ENCODE measurements around the gene IL18BP. TPM values are rescaled to one million over a fixed set of nuclear protein-coding genes. Genes with fewer than 3 reads are reported as not detected.

Gene IL18BP
- polyA plus RNA-seq, 2 donors: 2.9 to 4.6 TPM

DNA sequence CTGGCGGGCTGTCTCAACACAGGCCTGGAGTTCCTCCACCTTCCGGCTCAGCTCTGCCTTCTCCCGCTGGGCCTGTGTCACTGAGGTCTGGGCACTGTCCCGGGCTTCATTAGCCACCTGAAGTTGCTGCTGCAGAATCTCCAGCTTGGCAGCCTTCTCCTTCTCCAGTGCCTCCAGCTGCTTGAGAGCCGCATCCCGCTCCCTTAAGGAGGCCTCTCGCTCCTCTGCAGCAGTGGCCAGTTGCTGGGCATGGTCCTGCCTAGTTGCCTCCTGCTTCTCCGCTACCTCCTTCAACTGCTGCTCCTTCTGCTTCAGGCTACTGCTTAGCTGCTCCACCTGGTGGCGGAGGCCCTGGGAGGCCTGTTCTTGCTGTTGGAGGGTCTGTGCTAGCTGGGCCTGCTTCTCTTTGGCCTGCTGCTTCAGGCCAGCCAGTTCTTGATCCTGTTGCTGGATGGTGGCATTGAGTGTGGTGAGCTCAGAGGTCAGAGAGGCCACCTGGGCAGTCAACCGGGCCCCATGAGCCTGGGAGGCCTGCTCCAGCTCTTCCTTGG lies 16.9 kb downstream of the IL18BP start:
- H3K27me3 ChIP-seq (ENCODE audit: control insufficient read depth in 1 of 2, insufficient read depth in 2 of 2, low read length in 2 of 2): no peaks in the 10 kb centered on the region
- WGBS, 2 donors: 78 to 82% methylated on average over 10 of the region's 10 CpGs
- no peak overlapping the region for H3K27ac ChIP-seq (ENCODE audit: low read depth in 2 of 2, low read length in 1 of 2)
- peaks cover 6 to 30% of the 10 kb centered on the region in 2 donors for H3K4me1 ChIP-seq (ENCODE audit: control insufficient read depth in 2 of 2, insufficient read depth in 2 of 2, low read length in 1 of 2)
- no peak overlapping the region for H3K4me3 ChIP-seq (ENCODE audit: low read depth in 1 of 2, low read length in 2 of 2)
- H3K36me3 ChIP-seq (ENCODE audit: control insufficient read depth in 2 of 2, insufficient read depth in 2 of 2, low read length in 1 of 2): peaks cover 53 to 93% of the 10 kb centered on the region in 2 donors
- no peaks in the 10 kb centered on the region for H3K9me3 ChIP-seq (ENCODE audit: control insufficient read depth in 2 of 2, insufficient read depth in 1 of 2, low read depth in 1 of 2, low read length in 1 of 2)

DNA sequence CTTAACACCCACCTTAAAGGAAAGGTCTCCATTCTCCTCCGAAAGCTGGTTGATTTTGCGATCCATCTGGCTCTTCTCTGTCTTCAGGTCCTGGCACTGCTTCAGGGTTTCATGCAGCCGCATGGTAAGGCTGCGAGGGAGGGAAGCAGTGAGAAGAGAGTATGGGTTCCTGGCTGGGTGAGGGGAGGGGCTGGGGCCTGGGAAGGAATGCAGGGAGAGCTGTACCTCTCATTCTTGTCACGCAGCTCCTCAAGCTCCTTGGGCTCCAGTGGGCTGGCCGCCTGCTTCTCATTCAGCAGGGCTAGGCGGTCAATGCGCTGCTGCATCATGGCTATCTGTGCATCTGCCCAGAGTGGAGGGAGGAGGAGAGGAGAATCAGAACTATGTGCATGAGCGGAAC lies 19.5 kb downstream of the IL18BP start:
- Histone ChIP-seq H3K9me3 (ENCODE audit: control insufficient read depth in 2 of 2, insufficient read depth in 1 of 2, low read depth in 1 of 2, low read length in 1 of 2) (no peaks in the 10 kb centered on the region), H3K36me3 (ENCODE audit: control insufficient read depth in 2 of 2, insufficient read depth in 2 of 2, low read length in 1 of 2) (peaks cover 54 to 84% of the 10 kb centered on the region in 2 donors), H3K27me3 (ENCODE audit: control insufficient read depth in 1 of 2, insufficient read depth in 2 of 2, low read length in 2 of 2) (no peaks in the 10 kb centered on the region), H3K4me3 (ENCODE audit: low read depth in 1 of 2, low read length in 2 of 2) (no peak overlapping the region), H3K27ac (ENCODE audit: low read depth in 2 of 2, low read length in 1 of 2) (no peak overlapping the region), H3K4me1 (ENCODE audit: control insufficient read depth in 2 of 2, insufficient read depth in 2 of 2, low read length in 1 of 2) (peaks cover 6 to 23% of the 10 kb centered on the region in 2 donors)
- WGBS, 2 donors: 88 to 89% methylated on average over 9 of the region's 9 CpGs

DNA sequence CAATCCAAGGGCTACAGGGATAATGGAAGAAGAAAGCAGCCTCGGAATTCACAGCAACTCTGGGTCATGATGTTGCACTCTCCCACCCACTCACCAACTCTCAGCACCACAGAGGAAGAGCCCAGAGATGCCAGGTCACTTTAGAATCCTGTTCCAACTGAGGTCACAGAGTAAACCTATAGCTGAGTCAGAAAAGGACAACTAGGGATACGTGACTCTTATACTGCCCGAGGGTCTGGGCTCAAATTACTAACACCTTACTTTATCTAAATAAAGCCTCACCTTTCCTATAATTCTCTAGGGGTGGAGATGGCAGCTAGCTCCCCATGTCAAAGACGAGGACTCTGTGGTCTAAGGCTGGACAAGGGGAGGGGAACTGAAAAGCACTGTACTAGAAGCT lies 24.6 kb downstream of the IL18BP start:
- Histone ChIP-seq H3K4me3 (ENCODE audit: low read depth in 1 of 2, low read length in 2 of 2) (no peak overlapping the region), H3K36me3 (ENCODE audit: control insufficient read depth in 2 of 2, insufficient read depth in 2 of 2, low read length in 1 of 2) (peaks cover 38 to 59% of the 10 kb centered on the region in 2 donors), H3K27me3 (ENCODE audit: control insufficient read depth in 1 of 2, insufficient read depth in 2 of 2, low read length in 2 of 2) (no peaks in the 10 kb centered on the region), H3K9me3 (ENCODE audit: control insufficient read depth in 2 of 2, insufficient read depth in 1 of 2, low read depth in 1 of 2, low read length in 1 of 2) (no peaks in the 10 kb centered on the region), H3K27ac (ENCODE audit: low read depth in 2 of 2, low read length in 1 of 2) (no peak overlapping the region), H3K4me1 (ENCODE audit: control insufficient read depth in 2 of 2, insufficient read depth in 2 of 2, low read length in 1 of 2) (no peaks in the 10 kb centered on the region)
- WGBS, 2 donors: 69 to 78% methylated on average over 4 of the region's 4 CpGs

DNA sequence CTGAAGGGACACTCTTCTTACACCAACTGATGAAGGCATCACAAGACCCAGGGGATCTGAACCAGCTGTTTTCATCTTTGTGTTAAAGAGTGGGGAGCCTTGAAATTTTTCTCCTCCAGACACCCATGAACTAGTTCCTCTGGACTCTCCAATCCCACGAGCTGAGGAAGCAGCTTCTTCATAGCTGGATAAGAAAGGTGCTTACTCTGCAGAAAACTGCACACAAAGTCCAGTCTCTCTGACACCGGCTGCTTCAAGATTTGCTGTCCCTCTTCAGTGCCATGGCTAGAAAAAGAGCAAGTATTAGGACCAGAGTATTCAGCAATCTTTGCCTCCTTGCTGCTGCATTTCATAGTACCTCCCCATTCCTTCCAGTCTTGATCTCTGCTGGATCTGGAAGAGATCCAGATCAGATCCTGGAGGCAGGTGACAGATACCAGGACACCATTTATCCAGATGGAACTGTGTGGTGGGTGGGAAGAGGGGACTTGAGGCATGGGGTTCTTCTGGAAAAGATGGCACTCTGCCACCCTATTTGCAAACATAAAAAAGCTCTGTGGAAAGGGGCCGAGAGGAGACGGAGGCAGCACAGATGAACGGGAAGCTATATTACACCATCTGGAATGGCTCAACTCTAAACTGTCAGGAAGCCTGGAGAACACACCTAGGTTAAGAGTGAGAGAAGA lies 25.5 kb downstream of the IL18BP start:
- Histone ChIP-seq H3K4me1 (ENCODE audit: control insufficient read depth in 2 of 2, insufficient read depth in 2 of 2, low read length in 1 of 2) (no peaks in the 10 kb centered on the region), H3K36me3 (ENCODE audit: control insufficient read depth in 2 of 2, insufficient read depth in 2 of 2, low read length in 1 of 2) (peaks cover 30 to 58% of the 10 kb centered on the region in 2 donors)

DNA sequence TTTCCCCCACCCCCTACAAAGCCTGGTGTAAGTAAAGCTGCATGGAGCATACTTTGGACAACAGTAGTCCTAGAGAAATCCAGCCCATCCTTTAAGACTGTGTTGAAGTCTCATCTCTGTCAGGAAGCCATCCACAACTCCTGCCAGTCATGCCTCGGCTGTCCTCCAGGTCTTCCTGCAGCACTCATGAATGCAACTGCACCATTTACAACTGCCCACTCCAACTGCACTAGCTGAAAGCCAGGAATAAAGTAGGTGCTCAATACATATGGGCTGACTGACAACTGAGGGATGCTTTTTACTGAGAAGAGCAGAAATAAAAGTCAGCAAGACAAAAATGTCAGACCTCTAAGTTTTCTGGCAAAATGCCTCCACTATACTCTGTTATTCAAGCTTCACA lies 27.4 kb downstream of the IL18BP start:
- H3K9me3 ChIP-seq (ENCODE audit: control insufficient read depth in 2 of 2, insufficient read depth in 1 of 2, low read depth in 1 of 2, low read length in 1 of 2): no peaks in the 10 kb centered on the region
- H3K27me3 ChIP-seq (ENCODE audit: control insufficient read depth in 1 of 2, insufficient read depth in 2 of 2, low read length in 2 of 2): no peaks in the 10 kb centered on the region
- no peak overlapping the region for H3K4me3 ChIP-seq (ENCODE audit: low read depth in 1 of 2, low read length in 2 of 2)
- peaks cover 23 to 46% of the 10 kb centered on the region in 2 donors for H3K36me3 ChIP-seq (ENCODE audit: control insufficient read depth in 2 of 2, insufficient read depth in 2 of 2, low read length in 1 of 2)
- no peak overlapping the region for H3K27ac ChIP-seq (ENCODE audit: low read depth in 2 of 2, low read length in 1 of 2)
- H3K4me1 ChIP-seq (ENCODE audit: control insufficient read depth in 2 of 2, insufficient read depth in 2 of 2, low read length in 1 of 2): no peaks in the 10 kb centered on the region
- 51 to 57% methylated on average over 1 of the region's 1 CpG for WGBS, 2 donors

More for the DNA sequence above, 25.5 kb downstream of the IL18BP start:
- Histone ChIP-seq H3K27me3 (ENCODE audit: control insufficient read depth in 1 of 2, insufficient read depth in 2 of 2, low read length in 2 of 2) (no peaks in the 10 kb centered on the region), H3K4me3 (ENCODE audit: low read depth in 1 of 2, low read length in 2 of 2) (no peak overlapping the region), H3K27ac (ENCODE audit: low read depth in 2 of 2, low read length in 1 of 2) (no peak overlapping the region), H3K9me3 (ENCODE audit: control insufficient read depth in 2 of 2, insufficient read depth in 1 of 2, low read depth in 1 of 2, low read length in 1 of 2) (no peaks in the 10 kb centered on the region)
- WGBS, 2 donors: 43 to 48% methylated on average over 5 of the region's 5 CpGs

DNA sequence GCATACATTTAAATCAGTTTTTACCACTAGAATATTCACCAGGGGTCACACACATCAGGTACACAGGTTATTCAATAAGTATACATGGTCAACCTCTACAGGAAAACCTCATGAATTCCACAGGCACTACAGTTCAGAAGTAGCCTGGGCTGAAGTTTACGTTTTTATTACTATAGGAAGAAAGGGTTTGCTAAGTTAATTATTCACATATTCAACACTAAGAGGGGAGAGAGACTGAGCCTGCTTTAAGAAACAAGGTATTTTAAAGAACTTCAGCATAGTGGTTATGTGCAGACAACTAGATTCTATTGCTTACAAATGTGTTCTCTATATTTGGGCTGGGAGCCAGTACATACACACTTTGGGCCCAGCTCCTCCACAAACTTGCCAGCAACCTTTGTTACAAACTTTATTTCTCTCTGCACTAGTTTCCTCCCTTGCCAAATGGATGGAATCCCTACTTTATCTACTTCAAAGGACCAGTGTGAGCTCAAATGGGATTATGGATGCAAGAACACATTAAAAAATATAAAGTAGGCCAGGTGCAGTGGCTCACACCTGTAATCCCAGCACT lies 31.9 kb downstream of the IL18BP start:
- Histone ChIP-seq H3K27me3 (ENCODE audit: control insufficient read depth in 1 of 2, insufficient read depth in 2 of 2, low read length in 2 of 2) (no peaks in the 10 kb centered on the region), H3K4me1 (ENCODE audit: control insufficient read depth in 2 of 2, insufficient read depth in 2 of 2, low read length in 1 of 2) (no peaks in the 10 kb centered on the region), H3K36me3 (ENCODE audit: control insufficient read depth in 2 of 2, insufficient read depth in 2 of 2, low read length in 1 of 2) (peaks cover 12 to 17% of the 10 kb centered on the region in 2 donors), H3K27ac (ENCODE audit: low read depth in 2 of 2, low read length in 1 of 2) (no peak overlapping the region), H3K4me3 (ENCODE audit: low read depth in 1 of 2, low read length in 2 of 2) (no peak overlapping the region), H3K9me3 (ENCODE audit: control insufficient read depth in 2 of 2, insufficient read depth in 1 of 2, low read depth in 1 of 2, low read length in 1 of 2) (no peaks in the 10 kb centered on the region)
- 30 to 44% methylated on average over 1 of the region's 1 CpG for WGBS, 2 donors

DNA sequence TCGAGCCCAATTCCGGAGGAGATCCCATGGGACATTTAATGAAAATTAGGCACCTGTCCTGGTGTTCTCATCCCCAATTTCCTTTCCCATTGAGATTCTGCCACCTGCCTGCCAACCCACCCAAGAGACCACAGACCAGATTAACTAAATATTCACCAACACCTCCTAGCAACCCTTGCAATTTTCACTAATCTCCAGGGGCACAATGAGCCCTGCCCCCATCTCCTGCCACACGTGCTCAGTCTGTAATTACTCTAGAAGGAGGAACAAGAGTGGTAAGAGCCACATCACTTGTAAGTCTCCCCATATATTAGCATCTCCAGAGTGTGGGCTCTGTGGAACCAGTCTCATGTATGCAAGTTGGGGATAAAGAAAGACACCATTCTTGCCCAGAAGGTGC lies 38.0 kb downstream of the IL18BP start:
- Histone ChIP-seq H3K4me3 (ENCODE audit: low read depth in 1 of 2, low read length in 2 of 2) (no peak overlapping the region), H3K27me3 (ENCODE audit: control insufficient read depth in 1 of 2, insufficient read depth in 2 of 2, low read length in 2 of 2) (no peaks in the 10 kb centered on the region), H3K4me1 (ENCODE audit: control insufficient read depth in 2 of 2, insufficient read depth in 2 of 2, low read length in 1 of 2) (peaks cover 0 to 9% of the 10 kb centered on the region in 2 donors), H3K9me3 (ENCODE audit: control insufficient read depth in 2 of 2, insufficient read depth in 1 of 2, low read depth in 1 of 2, low read length in 1 of 2) (no peaks in the 10 kb centered on the region), H3K27ac (ENCODE audit: low read depth in 2 of 2, low read length in 1 of 2) (no peak overlapping the region), H3K36me3 (ENCODE audit: control insufficient read depth in 2 of 2, insufficient read depth in 2 of 2, low read length in 1 of 2) (no peaks in the 10 kb centered on the region)
- 64 to 67% methylated on average over 3 of the region's 3 CpGs for WGBS, 2 donors

DNA sequence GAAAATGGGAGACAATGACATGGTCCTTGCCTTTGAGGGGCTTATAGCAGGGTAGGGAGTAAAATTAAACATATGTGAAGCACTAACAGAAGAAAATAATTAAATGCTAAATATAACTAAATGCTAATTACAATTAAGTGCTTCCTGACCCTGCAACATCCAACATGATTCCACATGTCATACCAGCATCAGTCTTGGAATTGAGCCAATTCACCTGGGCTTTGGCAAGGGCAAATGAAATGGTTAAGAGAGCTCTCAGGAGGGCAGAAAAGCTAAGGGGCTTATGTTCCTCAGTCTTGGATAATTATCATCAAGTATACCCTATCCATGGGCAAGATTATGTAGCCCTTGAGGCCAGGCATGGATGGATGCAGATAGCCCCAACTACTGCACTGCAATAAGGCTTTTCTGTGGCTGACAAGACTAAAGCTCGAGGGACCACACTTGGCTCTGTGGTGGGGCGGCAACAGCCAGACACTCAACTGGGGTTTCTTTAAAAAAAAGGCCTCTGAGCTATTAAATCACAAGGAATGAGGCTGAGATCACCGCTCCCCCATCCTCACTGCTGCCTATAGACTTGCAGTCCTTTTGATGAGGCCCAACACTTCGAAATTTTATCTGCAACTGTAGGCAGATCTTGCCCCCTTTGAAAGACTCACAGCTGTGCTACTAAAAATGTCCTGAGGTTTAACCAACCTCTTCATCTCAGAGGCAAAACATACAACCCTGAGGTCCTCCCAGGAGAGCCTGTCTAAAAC lies 39.0 kb downstream of the IL18BP start:
- peaks cover 0 to 12% of the 10 kb centered on the region in 2 donors for H3K4me1 ChIP-seq (ENCODE audit: control insufficient read depth in 2 of 2, insufficient read depth in 2 of 2, low read length in 1 of 2)
- 36 to 37% methylated on average over 4 of the region's 4 CpGs for WGBS, 2 donors
- peak overlapping the region; percentile 52 to 90 for H3K27ac ChIP-seq (ENCODE audit: low read depth in 2 of 2, low read length in 1 of 2)

DNA sequence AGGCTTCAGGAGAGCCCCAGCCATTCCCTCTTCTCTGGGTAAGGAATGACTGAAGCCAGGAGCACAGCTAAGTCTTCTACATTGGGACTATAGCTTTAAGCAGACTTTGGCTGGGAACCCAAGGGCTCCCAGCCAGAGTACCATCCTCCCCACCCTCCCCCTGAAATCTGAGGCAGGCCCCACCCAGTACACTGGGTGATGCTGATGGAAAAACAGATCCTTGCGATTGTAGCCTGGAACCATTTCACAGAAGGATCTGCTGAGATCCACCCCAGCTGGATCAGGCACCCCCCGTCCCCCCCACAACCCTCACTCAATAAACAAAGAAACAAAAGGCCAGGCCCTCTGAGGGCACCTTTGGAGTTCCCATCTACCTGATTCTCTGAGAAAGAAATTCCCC lies 39.8 kb downstream of the IL18BP start:
- Histone ChIP-seq H3K9me3 (ENCODE audit: control insufficient read depth in 2 of 2, insufficient read depth in 1 of 2, low read depth in 1 of 2, low read length in 1 of 2) (no peaks in the 10 kb centered on the region), H3K27ac (ENCODE audit: low read depth in 2 of 2, low read length in 1 of 2) (peak overlapping the region; percentile 90 to 96), H3K4me1 (ENCODE audit: control insufficient read depth in 2 of 2, insufficient read depth in 2 of 2, low read length in 1 of 2) (peaks cover 0 to 12% of the 10 kb centered on the region in 2 donors), H3K36me3 (ENCODE audit: control insufficient read depth in 2 of 2, insufficient read depth in 2 of 2, low read length in 1 of 2) (peaks cover 0 to 2% of the 10 kb centered on the region in 2 donors), H3K27me3 (ENCODE audit: control insufficient read depth in 1 of 2, insufficient read depth in 2 of 2, low read length in 2 of 2) (no peaks in the 10 kb centered on the region), H3K4me3 (ENCODE audit: low read depth in 1 of 2, low read length in 2 of 2) (peak overlapping the region in 1 of 2 donors; percentile 60)
- 8 to 15% methylated on average over 2 of the region's 2 CpGs for WGBS, 2 donors

More for the DNA sequence above, 39.0 kb downstream of the IL18BP start:
- Histone ChIP-seq H3K27me3 (ENCODE audit: control insufficient read depth in 1 of 2, insufficient read depth in 2 of 2, low read length in 2 of 2) (no peaks in the 10 kb centered on the region), H3K36me3 (ENCODE audit: control insufficient read depth in 2 of 2, insufficient read depth in 2 of 2, low read length in 1 of 2) (peaks cover 0 to 2% of the 10 kb centered on the region in 2 donors), H3K4me3 (ENCODE audit: low read depth in 1 of 2, low read length in 2 of 2) (peak overlapping the region in 1 of 2 donors; percentile 60), H3K9me3 (ENCODE audit: control insufficient read depth in 2 of 2, insufficient read depth in 1 of 2, low read depth in 1 of 2, low read length in 1 of 2) (no peaks in the 10 kb centered on the region)
